Osteocyte (in vitro differentiated cells): Measurements from ENCODE around the gene ALOX5AP. TPM values are rescaled to one million over a fixed set of nuclear protein-coding genes. Genes with fewer than 3 reads are reported as not detected.

Experiments used
- DNase-seq: peaks from one replicate; pipeline ENCODE4 v3.0.0; 2021; ENCODE audit warnings: mixed read lengths; ENCODE audit not compliant: unreplicated experiment; ENCODE audit errors: extremely low spot score
- H3K27ac Mint-ChIP-seq: one replicate; pipeline ENCODE4 v1.8.0; 2021; ENCODE audit warnings: mild to moderate bottlenecking, mixed read lengths; ENCODE audit not compliant: unreplicated experiment
- H3K27me3 Mint-ChIP-seq: one replicate; pipeline ENCODE4 v1.8.0; 2021; ENCODE audit warnings: mixed read lengths; ENCODE audit not compliant: unreplicated experiment
- H3K36me3 Mint-ChIP-seq: one replicate; pipeline ENCODE4 v1.8.0; 2021; ENCODE audit warnings: mixed read lengths; ENCODE audit not compliant: unreplicated experiment
- H3K4me1 Mint-ChIP-seq: one replicate; pipeline ENCODE4 v1.8.0; 2021; ENCODE audit warnings: mixed read lengths; ENCODE audit not compliant: unreplicated experiment
- H3K4me3 Mint-ChIP-seq: one replicate; pipeline ENCODE4 v1.8.0; 2021; ENCODE audit warnings: mild to moderate bottlenecking, moderate library complexity, mixed read lengths; ENCODE audit not compliant: unreplicated experiment
- H3K9me3 Mint-ChIP-seq: one replicate; pipeline ENCODE4 v1.8.0; 2021; ENCODE audit warnings: mixed read lengths; ENCODE audit not compliant: unreplicated experiment
- CTCF ChIP-seq: fragments of 200-600 bp; sonication (generic); IDR thresholded peaks from 2 replicates; pipeline ENCODE4 v1.5.0; 2021; ENCODE audit warnings: antibody characterized with exemption, mild to moderate bottlenecking, moderate library complexity
- total RNA-seq: library from RNA; stranded (reverse); gene quantifications from 2 replicates; pipeline ENCODE4 v1.2.1, GENCODE V29; 2021

The ALOX5AP gene
- total RNA-seq, 1 donor from 2014 or later = not detected

- TF ChIP-seq CTCF = no peak
- Mint-ChIP-seq H3K9me3 (peaks cover 6% of the 10 kb centered on the region), H3K4me3 (no peak overlapping the region), H3K36me3 (peaks cover 4% of the 10 kb centered on the region), H3K4me1 (peaks cover 4% of the 10 kb centered on the region), H3K27me3 (peaks cover 41% of the 10 kb centered on the region), H3K27ac (no peak overlapping the region)
- DNase-seq = no peak
Observed at GRCh38 chr13:30779608-30780007, 44.3 kb downstream of the ALOX5AP start.

- DNase-seq = no peak
- Mint-ChIP-seq H3K36me3 (peaks cover 4% of the 10 kb centered on the region), H3K4me1 (peaks cover 4% of the 10 kb centered on the region), H3K9me3 (peaks cover 6% of the 10 kb centered on the region), H3K27me3 (peaks cover 41% of the 10 kb centered on the region), H3K4me3 (no peak overlapping the region), H3K27ac (no peak overlapping the region)
- TF ChIP-seq CTCF = no peak
Observed at GRCh38 chr13:30780338-30780981, 45.1 kb downstream of the ALOX5AP start.

GRCh38 chr13:30785191-30785850, 50.0 kb downstream of the ALOX5AP start:
- Mint-ChIP-seq H3K4me3 (no peak overlapping the region), H3K36me3 (peaks cover 2% of the 10 kb centered on the region), H3K9me3 (peaks cover 6% of the 10 kb centered on the region), H3K27me3 (peaks cover 27% of the 10 kb centered on the region), H3K4me1 (peaks cover 10% of the 10 kb centered on the region), H3K27ac (no peak overlapping the region)
- no peak for DNase-seq
- no peak for TF ChIP-seq CTCF

- Mint-ChIP-seq H3K36me3 (peaks cover 2% of the 10 kb centered on the region), H3K27me3 (peaks cover 20% of the 10 kb centered on the region), H3K4me3 (no peak overlapping the region), H3K4me1 (peaks cover 18% of the 10 kb centered on the region), H3K27ac (no peak overlapping the region), H3K9me3 (no peaks in the 10 kb centered on the region)
- TF ChIP-seq CTCF = no peak
- DNase-seq = no peak
Observed at GRCh38 chr13:30786648-30787047, 51.3 kb downstream of the ALOX5AP start.

- no peaks in the 10 kb centered on the region for H3K9me3 Mint-ChIP-seq
- H3K36me3 Mint-ChIP-seq = no peaks in the 10 kb centered on the region
- TF ChIP-seq CTCF = no peak
- H3K4me3 Mint-ChIP-seq = no peak overlapping the region
- H3K4me1 Mint-ChIP-seq = peaks cover 31% of the 10 kb centered on the region
- H3K27me3 Mint-ChIP-seq = peaks cover 20% of the 10 kb centered on the region
- no peak overlapping the region for H3K27ac Mint-ChIP-seq
- no peak for DNase-seq
Observed at GRCh38 chr13:30787738-30788525, 52.6 kb downstream of the ALOX5AP start.
